ENCODE data around the gene NFS1.
"Not testable (repeated sequence)": the region's sequence is repeated elsewhere in the genome, so short reads cannot be mapped to it uniquely, and the experiment has no call there.

NFS1 gene

GRCh38 chr20:35702051-35702823 lies 3.1 kb upstream of the NFS1 start:
- Histone ChIP-seq H3K36me3 (ENCODE audit: control insufficient read depth, insufficient read depth, low read length) (peaks cover 10% of the 10 kb centered on the region), H3K9me3 (ENCODE audit: control insufficient read depth, insufficient read depth, low read length) (no peaks in the 10 kb centered on the region)

GRCh38 chr20:35700625-35701148 lies 1.5 kb upstream of the NFS1 start:
- Histone ChIP-seq H3K4me3 (ENCODE audit: low read depth, low read length) (no peak overlapping the region), H3K9me3 (ENCODE audit: control insufficient read depth, insufficient read depth, low read length) (no peaks in the 10 kb centered on the region), H3K4me1 (ENCODE audit: control insufficient read depth, insufficient read depth, low read length) (no peaks in the 10 kb centered on the region), H3K36me3 (ENCODE audit: control insufficient read depth, insufficient read depth, low read length) (peaks cover 10% of the 10 kb centered on the region), H3K9ac (ENCODE audit: low read depth, low read length) (no peak overlapping the region), H3K27me3 (ENCODE audit: control insufficient read depth, insufficient read depth, low read length) (no peaks in the 10 kb centered on the region)

More at GRCh38 chr20:35702051-35702823, 3.1 kb upstream of the NFS1 start:
- no peak overlapping the region for H3K4me3 ChIP-seq (ENCODE audit: low read depth, low read length)
- H3K27me3 ChIP-seq (ENCODE audit: control insufficient read depth, insufficient read depth, low read length) = no peaks in the 10 kb centered on the region
- no peak overlapping the region for H3K9ac ChIP-seq (ENCODE audit: low read depth, low read length)
- H3K4me1 ChIP-seq (ENCODE audit: control insufficient read depth, insufficient read depth, low read length) = no peaks in the 10 kb centered on the region

- Histone ChIP-seq H3K4me3 (ENCODE audit: low read depth, low read length) (peak overlapping the region; percentile 97), H3K4me1 (ENCODE audit: control insufficient read depth, insufficient read depth, low read length) (no peaks in the 10 kb centered on the region), H3K27me3 (ENCODE audit: control insufficient read depth, insufficient read depth, low read length) (no peaks in the 10 kb centered on the region), H3K9me3 (ENCODE audit: control insufficient read depth, insufficient read depth, low read length) (no peaks in the 10 kb centered on the region), H3K9ac (ENCODE audit: low read depth, low read length) (peak overlapping the region; percentile 98), H3K36me3 (ENCODE audit: control insufficient read depth, insufficient read depth, low read length) (peaks cover 9% of the 10 kb centered on the region)
Observed at GRCh38 chr20:35699957-35700624, 939 bp upstream of the NFS1 start.

- peak overlapping the region; percentile 97 for H3K4me3 ChIP-seq (ENCODE audit: low read depth, low read length)
- H3K36me3 ChIP-seq (ENCODE audit: control insufficient read depth, insufficient read depth, low read length) = peaks cover 6% of the 10 kb centered on the region
- H3K9me3 ChIP-seq (ENCODE audit: control insufficient read depth, insufficient read depth, low read length) = no peaks in the 10 kb centered on the region
- no peaks in the 10 kb centered on the region for H3K27me3 ChIP-seq (ENCODE audit: control insufficient read depth, insufficient read depth, low read length)
- peak overlapping the region; percentile 56 for H3K9ac ChIP-seq (ENCODE audit: low read depth, low read length)
- no peaks in the 10 kb centered on the region for H3K4me1 ChIP-seq (ENCODE audit: control insufficient read depth, insufficient read depth, low read length)
Observed at GRCh38 chr20:35698298-35699126, 640 bp downstream of the NFS1 start.

GRCh38 chr20:35697696-35698297 lies 1.4 kb downstream of the NFS1 start:
- H3K9ac ChIP-seq (ENCODE audit: low read depth, low read length) = no peak overlapping the region
- H3K4me3 ChIP-seq (ENCODE audit: low read depth, low read length) = peak overlapping the region; percentile 97
- H3K9me3 ChIP-seq (ENCODE audit: control insufficient read depth, insufficient read depth, low read length) = no peaks in the 10 kb centered on the region
- H3K36me3 ChIP-seq (ENCODE audit: control insufficient read depth, insufficient read depth, low read length) = peaks cover 6% of the 10 kb centered on the region
- no peaks in the 10 kb centered on the region for H3K4me1 ChIP-seq (ENCODE audit: control insufficient read depth, insufficient read depth, low read length)
- H3K27me3 ChIP-seq (ENCODE audit: control insufficient read depth, insufficient read depth, low read length) = no peaks in the 10 kb centered on the region

- H3K36me3 ChIP-seq (ENCODE audit: control insufficient read depth, insufficient read depth, low read length) = peaks cover 8% of the 10 kb centered on the region
- H3K4me1 ChIP-seq (ENCODE audit: control insufficient read depth, insufficient read depth, low read length) = no peaks in the 10 kb centered on the region
- no peak overlapping the region for H3K4me3 ChIP-seq (ENCODE audit: low read depth, low read length)
- H3K27me3 ChIP-seq (ENCODE audit: control insufficient read depth, insufficient read depth, low read length) = no peaks in the 10 kb centered on the region
- no peak overlapping the region for H3K9ac ChIP-seq (ENCODE audit: low read depth, low read length)
- H3K9me3 ChIP-seq (ENCODE audit: control insufficient read depth, insufficient read depth, low read length) = no peaks in the 10 kb centered on the region
Observed at GRCh38 chr20:35695978-35696377, 3.2 kb downstream of the NFS1 start.

GRCh38 chr20:35695245-35695749 lies 3.9 kb downstream of the NFS1 start:
- Histone ChIP-seq H3K4me3 (ENCODE audit: low read depth, low read length) (no peak overlapping the region), H3K9me3 (ENCODE audit: control insufficient read depth, insufficient read depth, low read length) (no peaks in the 10 kb centered on the region), H3K9ac (ENCODE audit: low read depth, low read length) (no peak overlapping the region), H3K36me3 (ENCODE audit: control insufficient read depth, insufficient read depth, low read length) (peaks cover 8% of the 10 kb centered on the region), H3K27me3 (ENCODE audit: control insufficient read depth, insufficient read depth, low read length) (no peaks in the 10 kb centered on the region), H3K4me1 (ENCODE audit: control insufficient read depth, insufficient read depth, low read length) (no peaks in the 10 kb centered on the region)

GRCh38 chr20:35690265-35690664 lies 8.9 kb downstream of the NFS1 start:
- Histone ChIP-seq H3K9ac (ENCODE audit: low read depth, low read length) (no peak overlapping the region), H3K4me3 (ENCODE audit: low read depth, low read length) (no peak overlapping the region), H3K9me3 (ENCODE audit: control insufficient read depth, insufficient read depth, low read length) (no peaks in the 10 kb centered on the region), H3K36me3 (ENCODE audit: control insufficient read depth, insufficient read depth, low read length) (peaks cover 8% of the 10 kb centered on the region), H3K4me1 (ENCODE audit: control insufficient read depth, insufficient read depth, low read length) (no peaks in the 10 kb centered on the region), H3K27me3 (ENCODE audit: control insufficient read depth, insufficient read depth, low read length) (no peaks in the 10 kb centered on the region)

GRCh38 chr20:35686872-35687271 lies 12.3 kb downstream of the NFS1 start:
- not testable (repeated sequence) for H3K4me3 ChIP-seq (ENCODE audit: low read depth, low read length); H3K9me3 ChIP-seq (ENCODE audit: control insufficient read depth, insufficient read depth, low read length); H3K27me3 ChIP-seq (ENCODE audit: control insufficient read depth, insufficient read depth, low read length); H3K9ac ChIP-seq (ENCODE audit: low read depth, low read length); H3K36me3 ChIP-seq (ENCODE audit: control insufficient read depth, insufficient read depth, low read length); H3K4me1 ChIP-seq (ENCODE audit: control insufficient read depth, insufficient read depth, low read length)

- not testable (repeated sequence) for H3K9me3 ChIP-seq (ENCODE audit: control insufficient read depth, insufficient read depth, low read length); H3K27me3 ChIP-seq (ENCODE audit: control insufficient read depth, insufficient read depth, low read length); H3K4me3 ChIP-seq (ENCODE audit: low read depth, low read length); H3K36me3 ChIP-seq (ENCODE audit: control insufficient read depth, insufficient read depth, low read length); H3K9ac ChIP-seq (ENCODE audit: low read depth, low read length); H3K4me1 ChIP-seq (ENCODE audit: control insufficient read depth, insufficient read depth, low read length)
Observed at GRCh38 chr20:35685368-35685767, 13.8 kb downstream of the NFS1 start.

GRCh38 chr20:35681960-35682359 lies 17.2 kb downstream of the NFS1 start:
- Histone ChIP-seq H3K4me3 (ENCODE audit: low read depth, low read length) (no peak overlapping the region), H3K36me3 (ENCODE audit: control insufficient read depth, insufficient read depth, low read length) (no peaks in the 10 kb centered on the region), H3K4me1 (ENCODE audit: control insufficient read depth, insufficient read depth, low read length) (no peaks in the 10 kb centered on the region), H3K9me3 (ENCODE audit: control insufficient read depth, insufficient read depth, low read length) (no peaks in the 10 kb centered on the region), H3K9ac (ENCODE audit: low read depth, low read length) (no peak overlapping the region), H3K27me3 (ENCODE audit: control insufficient read depth, insufficient read depth, low read length) (no peaks in the 10 kb centered on the region)
